Fibroblast of peridontal ligament (primary cell): ENCODE results near the gene ABCA10.
A peak's percentile ranks its signal among the peaks of the same experiment; 100 is the strongest.
"Not testable (repeated sequence)": the region's sequence is repeated elsewhere in the genome, so short reads cannot be mapped to it uniquely, and the experiment has no call there.

ENCODE experiments used
- DNase-seq: peaks from one replicate; pipeline ENCODE4 v3.0.0-alpha.2; 2010; ENCODE audit errors: extremely low read depth

Gene ABCA10

GRCh38 chr17:69228576-69228975 is at the start of gene ABCA10:
Gene ABCA10, minus strand, starts transcription at chr17:69228824. Its CDS starts 3,466 bp downstream, at chr17:69225358.
- DNase-seq = peak; percentile 65

- not testable (repeated sequence) for DNase-seq
Observed at GRCh38 chr17:69276279-69276678, 47.7 kb upstream of the ABCA10 start.

DNA sequence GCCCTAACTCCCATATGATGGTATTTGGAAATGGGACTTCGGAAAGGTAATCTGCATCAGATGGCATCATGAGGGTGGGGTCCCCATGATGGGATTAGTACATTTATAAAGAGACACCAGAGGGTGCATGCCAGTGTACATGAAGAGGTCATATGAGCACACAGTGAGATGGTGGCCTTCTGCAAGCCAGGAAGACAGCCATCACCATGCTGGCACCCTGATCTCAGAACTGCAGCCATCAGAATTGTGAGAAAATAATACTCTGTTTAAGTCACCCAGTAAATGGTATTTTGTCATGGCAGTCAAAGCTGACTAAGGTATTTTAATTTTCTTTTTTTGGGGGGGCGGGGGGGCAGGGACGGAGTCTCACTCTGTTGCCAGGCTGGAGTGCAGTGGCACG is 47.1 kb upstream of the ABCA10 start:
- DNase-seq = no peak

DNA sequence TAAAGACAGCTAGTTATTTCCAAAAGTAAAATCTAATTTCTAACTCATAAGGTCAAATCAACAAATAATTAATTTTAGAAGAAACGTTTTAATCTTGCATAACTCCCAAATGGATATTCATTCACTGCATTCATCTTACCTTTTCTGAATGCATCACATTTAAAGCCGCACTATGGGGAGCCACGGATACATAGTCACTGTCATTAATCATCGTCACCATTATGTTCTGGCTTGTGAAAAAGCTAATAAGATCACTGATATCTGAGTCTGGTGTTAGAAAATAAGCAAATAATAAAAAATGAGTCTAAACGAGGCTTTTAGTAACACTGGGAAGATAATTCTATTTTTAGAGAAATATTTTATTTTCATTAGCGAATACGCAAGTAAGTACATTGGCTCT is 42.4 kb upstream of the ABCA10 start:
- DNase-seq = no peak

DNA sequence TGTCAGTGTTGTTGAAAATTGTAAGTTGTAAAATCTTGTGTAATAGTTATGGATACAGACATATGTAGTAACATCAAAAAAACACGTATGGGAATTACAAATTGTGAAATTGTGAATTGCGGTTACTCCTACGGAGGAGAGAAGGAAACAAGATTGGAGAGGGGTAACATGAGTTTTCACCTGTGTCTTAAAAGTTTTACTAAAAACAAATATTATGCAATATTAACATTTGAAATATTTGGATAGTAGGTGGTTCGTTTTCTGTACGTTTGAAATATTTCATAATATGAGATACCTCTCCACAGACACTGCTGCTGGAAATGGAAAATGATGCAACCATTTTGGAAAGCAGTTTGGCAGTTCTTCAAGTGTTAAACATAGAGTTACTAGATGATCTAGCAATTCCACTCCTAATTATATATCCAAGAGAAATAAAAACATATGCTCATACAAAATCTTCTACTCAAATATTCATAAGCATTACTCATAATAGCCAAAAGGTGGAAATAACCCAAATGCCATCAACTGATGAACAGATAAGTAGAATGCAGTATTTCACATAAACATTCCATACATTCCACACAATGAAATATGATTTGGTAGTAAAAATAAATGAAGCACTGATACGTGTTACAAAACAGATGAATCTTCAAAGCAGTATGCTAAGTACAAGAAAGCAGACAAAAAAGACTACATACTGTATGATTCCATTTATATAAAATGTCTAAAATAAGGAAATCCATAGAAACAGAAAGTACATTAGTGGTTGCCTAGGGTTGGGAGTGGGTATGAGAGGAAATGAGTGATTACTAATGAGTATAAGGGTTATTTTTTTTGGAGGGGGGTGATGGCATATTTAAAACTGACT is 40.7 kb upstream of the ABCA10 start:
- DNase-seq = peak; percentile 84

DNA sequence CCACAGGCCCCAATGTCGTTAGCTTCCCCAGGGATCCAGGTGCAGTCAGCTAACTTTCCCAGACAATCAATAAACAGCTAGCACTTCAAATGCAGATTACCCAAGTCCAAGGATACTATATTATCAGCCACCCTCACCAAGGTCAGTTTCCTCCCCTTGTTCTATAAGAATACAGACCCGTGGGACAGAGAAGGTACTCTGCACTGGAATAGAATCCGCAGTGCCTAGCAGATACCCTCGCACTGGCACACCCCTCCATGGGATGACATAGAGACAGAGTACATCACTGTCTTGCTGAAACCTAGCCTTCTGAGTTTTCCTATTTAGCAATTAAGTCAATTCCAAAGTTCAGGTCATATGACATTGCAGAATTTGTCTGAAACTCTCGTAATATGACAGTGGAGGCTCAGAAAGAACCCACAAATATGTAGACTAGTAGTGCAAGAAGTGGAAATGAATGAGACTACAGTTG is 40.0 kb upstream of the ABCA10 start:
- DNase-seq = no peak

- DNase-seq = no peak
Observed at GRCh38 chr17:69267219-69267618, 38.6 kb upstream of the ABCA10 start.

- no peak for DNase-seq
Observed at GRCh38 chr17:69265873-69266272, 37.2 kb upstream of the ABCA10 start.

DNA sequence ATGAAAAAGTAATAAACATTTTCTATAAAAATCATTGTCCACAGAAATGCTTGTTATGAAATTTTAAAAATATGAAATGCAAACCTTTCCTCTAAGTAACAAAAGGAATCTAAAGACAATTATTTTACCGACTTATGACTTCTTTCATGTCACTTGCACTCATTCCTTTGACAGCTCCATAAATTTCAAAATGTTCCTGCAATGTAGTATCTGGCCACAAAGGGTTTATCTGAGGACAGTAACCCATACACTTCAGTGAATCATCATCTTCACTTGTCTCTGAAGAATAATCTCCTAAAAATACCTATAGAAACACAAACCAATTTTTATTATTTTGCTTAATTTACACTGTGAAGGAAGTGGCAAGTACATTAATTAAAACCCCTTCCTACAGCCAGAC is 25.6 kb upstream of the ABCA10 start:
- no peak for DNase-seq

- DNase-seq = no peak
Observed at GRCh38 chr17:69250641-69251040, 22.0 kb upstream of the ABCA10 start.

DNA sequence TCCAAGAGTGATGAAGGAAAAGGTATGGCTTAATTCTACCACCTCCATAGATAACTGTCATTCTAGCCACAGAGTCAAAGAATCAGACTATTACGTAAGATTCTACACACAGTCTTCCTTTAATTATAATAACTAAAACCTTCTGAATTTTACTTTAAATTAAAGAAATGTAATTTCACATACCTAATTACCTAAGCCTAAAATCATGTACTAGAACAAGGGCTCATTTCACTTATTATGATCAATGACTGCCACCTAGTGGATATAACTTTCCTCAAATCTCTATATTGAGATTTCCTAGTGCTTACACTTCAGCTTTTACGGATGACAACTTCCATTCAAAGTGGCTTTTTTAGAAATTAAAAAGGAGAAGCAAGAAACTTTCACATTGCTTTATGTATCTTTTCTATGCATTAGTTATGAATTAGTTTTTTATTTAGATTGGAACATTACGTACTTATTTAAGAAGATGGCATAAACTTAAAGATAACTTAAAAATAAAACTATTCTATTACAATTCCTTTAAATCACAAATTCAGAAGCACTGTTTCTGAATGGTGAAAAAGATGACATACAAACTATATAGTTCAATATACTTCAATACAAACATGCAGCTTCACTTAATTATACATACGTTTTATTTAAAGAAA is 18.2 kb upstream of the ABCA10 start:
- DNase-seq = peak; percentile 85

DNA sequence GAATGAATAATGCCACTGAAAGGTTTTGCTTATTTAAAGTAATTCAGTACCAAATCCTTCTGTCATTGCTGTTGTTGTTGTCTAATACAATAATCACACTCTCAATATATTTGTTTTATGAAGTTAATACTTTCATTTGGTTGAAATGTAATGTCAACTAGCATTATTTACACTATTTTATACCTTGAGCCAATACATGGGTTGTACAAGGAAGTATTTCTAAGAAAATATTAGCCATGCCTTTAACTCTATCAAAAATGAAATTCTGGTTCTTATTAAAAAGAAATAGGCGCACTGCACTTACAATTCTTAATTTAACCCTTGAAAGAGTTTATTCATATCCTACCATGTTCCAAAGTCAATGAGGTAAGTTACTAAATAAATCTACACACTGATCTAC is 17.6 kb upstream of the ABCA10 start:
- DNase-seq = no peak

GRCh38 chr17:69245617-69246016 is 17.0 kb upstream of the ABCA10 start:
- no peak for DNase-seq

GRCh38 chr17:69239611-69240600 is 11.3 kb upstream of the ABCA10 start:
- DNase-seq = no peak

- no peak for DNase-seq
Observed at GRCh38 chr17:69236946-69237345, 8.3 kb upstream of the ABCA10 start.

- DNase-seq = no peak
Observed at GRCh38 chr17:69236464-69236863, 7.8 kb upstream of the ABCA10 start.

- DNase-seq = peak; percentile 86
Observed at GRCh38 chr17:69235338-69236058, 6.9 kb upstream of the ABCA10 start.

DNA sequence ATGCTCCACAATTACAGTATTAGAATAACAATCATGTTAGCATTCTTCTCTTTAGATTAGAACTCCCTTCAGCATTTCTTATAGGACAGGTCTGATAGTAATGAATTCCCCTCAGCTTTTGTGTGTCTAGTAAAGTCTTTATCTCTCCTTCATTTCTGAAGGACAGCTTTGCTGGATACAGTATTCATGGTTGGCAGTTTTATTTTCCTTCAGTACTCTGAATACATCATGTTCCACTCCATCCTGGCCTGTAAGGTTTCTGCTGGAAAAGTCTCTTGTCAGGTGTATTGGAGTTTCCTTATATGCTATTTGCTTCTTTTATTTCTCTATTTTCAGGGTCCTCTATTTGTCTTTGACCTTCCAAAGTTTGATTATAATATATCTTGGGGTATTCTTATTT is 4.0 kb upstream of the ABCA10 start:
- no peak for DNase-seq

DNA sequence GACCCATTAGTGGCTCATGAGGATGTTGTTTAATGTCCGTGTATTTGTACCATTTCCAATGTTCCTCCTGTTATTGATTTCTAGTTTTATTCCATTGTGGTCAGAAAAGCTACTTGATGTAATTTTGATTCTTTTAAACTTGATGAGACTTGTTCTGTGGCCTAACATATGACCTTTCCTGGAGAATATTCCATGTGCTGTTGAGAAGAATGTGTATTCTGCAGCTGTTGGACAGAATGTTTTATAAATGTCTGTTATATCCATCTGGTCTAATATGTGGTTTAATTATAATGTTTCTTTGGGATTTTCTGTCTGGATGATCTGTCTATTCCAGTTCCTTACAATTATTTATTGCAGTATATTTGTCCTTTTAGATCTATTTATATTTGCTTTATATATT is 2.9 kb upstream of the ABCA10 start:
- DNase-seq = peak; percentile 28

- DNase-seq = no peak
Observed at GRCh38 chr17:69230939-69231338, 2.3 kb upstream of the ABCA10 start.

- no peak for DNase-seq
Observed at GRCh38 chr17:69228018-69228417, 606 bp downstream of the ABCA10 start.
